HepG2 (cell line): ENCODE results near the gene IL15RA. TPM values are rescaled to one million over a fixed set of nuclear protein-coding genes. Genes with fewer than 3 reads are reported as not detected.

Experiments used
- ATAC-seq: fragments of 200-7000 bp; cut with Tn5 transposase; 3 replicates; pipeline ENCODE4 v1.9.1; 2020; ENCODE audit warnings: mild to moderate bottlenecking, moderate library complexity
- BruUV-seq: library from RNA; stranded (reverse); fragments of 400-500 nt; replicated peaks from 2 replicates; lab custom pipeline; 2021; lab: Mats Ljungman, UMichigan
- CTCF ChIA-PET: fragments of 300-600 bp; formaldehyde crosslinking; extraction: SDS; loops from one replicate; lab custom pipeline; 2021; ENCODE audit warnings: low total read pairs, inconsistent platforms, low intra/inter-chr PET ratio; lab: Yijun Ruan, JAX
- POLR2A ChIA-PET: fragments of 350-600 bp; sonication (Branson Sonifier 250); formaldehyde crosslinking; loops from one replicate; lab custom pipeline; 2020; ENCODE audit warnings: antibody characterized with exemption, inconsistent platforms; lab: Yijun Ruan, JAX
- DNase-seq: peaks from one replicate; pipeline ENCODE4 v3.0.0-alpha.2; 2015; ENCODE audit warnings: low spot score
- FAIRE-seq: peaks from 3 replicates; lab custom pipeline; 2011; peaks lifted over from hg19 to GRCh38; lab: Jason Lieb, UNC
- H2AFZ ChIP-seq: one replicate; pipeline ENCODE4 v1.6.1; 2011; ENCODE audit warnings: low read length, inconsistent platforms
- H3K27ac ChIP-seq: fragments of 300-600 bp; 3 replicates; pipeline ENCODE4 v1.8.0; 2011; ENCODE audit warnings: mixed run types, mild to moderate bottlenecking, mixed read lengths, low read length, inconsistent platforms; ENCODE audit not compliant: insufficient read depth; ENCODE audit errors: extremely low read length
- H3K27me3 ChIP-seq, 2 experiments: fragments of 200-600 bp in 1 of 2; 2 replicates in 1 of 2; 3 replicates in 1 of 2; pipeline versions ENCODE4 v1.6.0 to v1.8.0; 2011; ENCODE audit warnings: low read length in 2 of 2, mild to moderate bottlenecking in 2 of 2, moderate library complexity in 2 of 2, inconsistent platforms in 1 of 2; ENCODE audit not compliant: insufficient read depth in 2 of 2, control insufficient read depth in 1 of 2
- H3K36me3 ChIP-seq, 2 experiments: fragments of 200-600 bp in 1 of 2; replicated peaks in 1 of 2; 2 replicates in 1 of 2; 3 replicates in 1 of 2; pipeline versions ENCODE4 v1.5.1 to v1.8.0; 2011; ENCODE audit warnings: low read length in 2 of 2, inconsistent platforms in 1 of 2; ENCODE audit not compliant: insufficient read depth in 2 of 2, control insufficient read depth in 1 of 2
- H3K4me1 ChIP-seq: 2 replicates; pipeline ENCODE4 v1.5.1; 2012; ENCODE audit warnings: low read length, inconsistent platforms; ENCODE audit not compliant: insufficient read depth
- H3K4me2 ChIP-seq: 2 replicates; pipeline ENCODE4 v1.6.0; 2011; ENCODE audit warnings: low read depth, low read length, inconsistent platforms
- H3K4me3 ChIP-seq, 3 experiments: fragments of 200-600 bp in 1 of 3; sonication (generic), shearing (Covaris generic) in 1 of 3; replicated peaks in 1 of 3; 2 replicates each; pipeline ENCODE4 v1.5.1; 2011 to 2016; ENCODE audit warnings: low read length in 3 of 3, inconsistent platforms in 2 of 3, low read depth in 2 of 3, mild to moderate bottlenecking in 2 of 3, control low read depth in 1 of 3, mixed read lengths in 1 of 3; ENCODE audit not compliant: insufficient read depth in 1 of 3
- H3K79me2 ChIP-seq: one replicate; pipeline ENCODE4 v1.6.1; 2011; ENCODE audit warnings: low read length, inconsistent platforms; ENCODE audit not compliant: insufficient read depth
- H3K9ac ChIP-seq: 2 replicates; pipeline ENCODE4 v1.6.0; 2011; ENCODE audit warnings: mild to moderate bottlenecking, low read depth, low read length, inconsistent platforms; ENCODE audit not compliant: insufficient read depth
- H3K9me3 ChIP-seq: 2 replicates; pipeline ENCODE4 v1.5.1; 2012; ENCODE audit warnings: mild to moderate bottlenecking, low read length
- H4K20me1 ChIP-seq: 2 replicates; pipeline ENCODE4 v1.6.0; 2011; ENCODE audit warnings: inconsistent platforms, mild to moderate bottlenecking, low read length, moderate library complexity; ENCODE audit not compliant: insufficient read depth
- ATF3 ChIP-seq: sonication (generic); formaldehyde crosslinking; IDR thresholded peaks from 2 replicates; pipeline ENCODE4 v1.4.0; 2020; ENCODE audit warnings: missing genetic modification reagents
- FOXA3 ChIP-seq: IDR thresholded peaks from 2 replicates; pipeline ENCODE4 v1.6.1; 2016; ENCODE audit warnings: missing genetic modification reagents, missing compliant biosample characterization
- KDM1A ChIP-seq: IDR thresholded peaks from 2 replicates; pipeline ENCODE4 v1.6.1; 2016; ENCODE audit warnings: missing compliant biosample characterization
- KLF16 ChIP-seq, 2 experiments: sonication (generic) in 1 of 2; formaldehyde crosslinking in 1 of 2; IDR thresholded peaks; 2 replicates each; pipeline versions ENCODE4 v1.6.1 to v1.8.0; 2016 to 2023; ENCODE audit warnings: missing genetic modification reagents in 2 of 2, missing compliant biosample characterization in 1 of 2
- MTF2 ChIP-seq: sonication (generic); formaldehyde crosslinking; IDR thresholded peaks from 2 replicates; pipeline ENCODE4 v1.5.0; 2020; ENCODE audit warnings: missing genetic modification reagents, borderline replicate concordance
- MXD4 ChIP-seq: IDR thresholded peaks from 2 replicates; pipeline ENCODE4 v1.6.1; 2016; ENCODE audit warnings: mild to moderate bottlenecking, missing biosample characterization, missing genetic modification reagents
- NFKB2 ChIP-seq: sonication (generic); formaldehyde crosslinking; IDR thresholded peaks from 2 replicates; pipeline ENCODE4 v1.4.0; 2020; ENCODE audit warnings: missing genetic modification reagents, borderline replicate concordance
- SAP130 ChIP-seq: IDR thresholded peaks from 2 replicates; pipeline ENCODE4 v1.6.1; 2016; ENCODE audit warnings: low read depth
- SIN3B ChIP-seq: fragments of 150-350 bp; IDR thresholded peaks from 2 replicates; pipeline ENCODE4 v1.6.1; 2014; ENCODE audit warnings: low read length
- TBX2 ChIP-seq: sonication (generic); formaldehyde crosslinking; IDR thresholded peaks from 2 replicates; pipeline ENCODE4 v1.5.0; 2020; ENCODE audit warnings: missing genetic modification reagents, mild to moderate bottlenecking, borderline replicate concordance
- YY1 ChIP-seq: IDR thresholded peaks from 2 replicates; pipeline ENCODE4 v1.6.1; 2011; ENCODE audit warnings: low read length, low read depth, moderate library complexity, mild to moderate bottlenecking; ENCODE audit not compliant: insufficient read depth, insufficient replicate concordance
- ZBTB39 ChIP-seq: sonication (generic); formaldehyde crosslinking; IDR thresholded peaks from 2 replicates; pipeline ENCODE4 v1.5.0; 2020; ENCODE audit warnings: missing genetic modification reagents
- ZMYM3 ChIP-seq: sonication (generic); formaldehyde crosslinking; IDR thresholded peaks from 2 replicates; pipeline ENCODE4 v1.5.1; 2020; ENCODE audit warnings: mild to moderate bottlenecking, missing genetic modification reagents
- ZNF276 ChIP-seq: sonication (generic); formaldehyde crosslinking; IDR thresholded peaks from 2 replicates; pipeline ENCODE4 v1.4.0; 2020; ENCODE audit warnings: mild to moderate bottlenecking, low read depth, missing genetic modification reagents
- ZNF329 ChIP-seq: sonication (generic); formaldehyde crosslinking; IDR thresholded peaks from 2 replicates; pipeline ENCODE4 v1.9.0; 2021; ENCODE audit warnings: low read depth, mild to moderate bottlenecking, missing genetic modification reagents
- ZNF333 ChIP-seq: sonication (generic); formaldehyde crosslinking; IDR thresholded peaks from 2 replicates; pipeline ENCODE4 v1.4.0; 2020; ENCODE audit warnings: mild to moderate bottlenecking, missing genetic modification reagents, borderline replicate concordance
- ZNF33B ChIP-seq: sonication (generic); formaldehyde crosslinking; IDR thresholded peaks from 2 replicates; pipeline ENCODE4 v1.5.1; 2020; ENCODE audit warnings: mild to moderate bottlenecking, missing genetic modification reagents
- ZNF512 ChIP-seq: sonication (generic); formaldehyde crosslinking; IDR thresholded peaks from 2 replicates; pipeline ENCODE4 v1.4.0; 2020; ENCODE audit warnings: mild to moderate bottlenecking, missing genetic modification reagents
- ZNF710 ChIP-seq: sonication (generic); formaldehyde crosslinking; IDR thresholded peaks from 2 replicates; pipeline ENCODE4 v1.5.0; 2020; ENCODE audit warnings: mild to moderate bottlenecking, missing genetic modification reagents, borderline replicate concordance
- WGBS: methylation state at CpG from one replicate; pipeline ENCODE4 v1.1.6; 2017; ENCODE audit warnings: low lambda C conversion rate; 5-methylcytosine and 5-hydroxymethylcytosine counted together
- in situ Hi-C: cut with HindIII; loops from 2 replicates; pipeline ENCODE4 v1.10.0; 2017; ENCODE audit warnings: low pct_unique_long_range_greater_than_20kb; ENCODE audit not compliant: extremely low pct_ligation_motif_present
- intact Hi-C: fragments of 100-400 bp; cut with micrococcal nuclease; formaldehyde crosslinking; loops from one replicate; pipeline ENCODE4 v1.10.0; 2022; ENCODE audit not compliant: unreplicated experiment
- polyA plus RNA-seq, 8 experiments: library from polyadenylated mRNA; depleted of rRNA in 3 of 8; stranded (reverse) in 7 of 8; unstranded in 1 of 8; fragments of >200 nt; fragmentation: Illumina TruSeq in 4 of 8; extraction: Trizol in 4 of 8; gene quantifications; 2 replicates each; pipeline versions ENCODE4 v1.2.1 to v1.2.3, GENCODE V29; 2011 to 2016; ENCODE audit warnings: low read depth in 4 of 8, missing spikeins in 1 of 8, mixed read lengths in 1 of 8; ENCODE audit not compliant: insufficient read depth in 1 of 8
- total RNA-seq, 5 experiments: library from RNA; depleted of rRNA; stranded (reverse); fragments of >200 nt; fragmentation: Illumina TruSeq; extraction: Trizol; gene quantifications; 2 replicates each; pipeline ENCODE4 v1.2.3, GENCODE V29; 2016; ENCODE audit warnings: low read depth in 1 of 5

The IL15RA gene
- total and polyA plus RNA-seq, 2 of the 13 experiments (the other 11 are each of a cell fraction or from before 2014, with no cell fraction given), result 0.53 to 0.77 TPM

GRCh38 chr10:5918763-5919162 lies 58.6 kb downstream of the IL15RA start:
- intact Hi-C loops (no loop called here), in situ Hi-C loops (no loop called here)
- H3K79me2 ChIP-seq, result no peaks in the 10 kb centered on the region
- H4K20me1 ChIP-seq, result no peaks in the 10 kb centered on the region
- peaks cover 59 to 95% of the 10 kb centered on the region in 2 experiments for H3K36me3 ChIP-seq
- WGBS, result 99% methylated on average over 4 of the region's 4 CpGs
- no peaks in the 10 kb centered on the region for H3K4me1 ChIP-seq
- no peak overlapping the region for H3K9ac ChIP-seq
- CTCF ChIA-PET, result no interaction called here
- H3K27ac ChIP-seq, result no peak overlapping the region
- BruUV-seq, result no TSS peak
- H3K27me3 ChIP-seq, result no peaks in the 10 kb centered on the region
- DNase-seq (no peak), ATAC-seq (no peak), FAIRE-seq (no peak)
- H2AFZ ChIP-seq, result no peak overlapping the region
- no peak overlapping the region for H3K4me2 ChIP-seq
- H3K9me3 ChIP-seq, result no peaks in the 10 kb centered on the region
- H3K4me3 ChIP-seq, result no peak overlapping the region
- POLR2A ChIA-PET, result no interaction called here
- TF ChIP-seq KLF16 (CRISPR knock-in tag; IDR thresholded peaks at IDR 0.05) (no peak), ZNF276 (CRISPR knock-in tag) (no peak), ZNF512 (no peak), MXD4 (CRISPR knock-in tag) (no peak), ATF3 (CRISPR knock-in tag) (no peak), TBX2 (CRISPR knock-in tag) (no peak), FOXA3 (CRISPR knock-in tag) (no peak), NFKB2 (no peak), ZBTB39 (CRISPR knock-in tag) (no peak), ZNF329 (CRISPR knock-in tag) (no peak), MTF2 (CRISPR knock-in tag) (no peak), ZNF710 (CRISPR knock-in tag) (no peak), YY1 (no peak), ZMYM3 (CRISPR knock-in tag) (no peak), SAP130 (CRISPR knock-in tag) (no peak), KDM1A (CRISPR knock-in tag) (no peak), SIN3B (no peak), ZNF33B (no peak), ZNF333 (no peak)
